Ishikawa (cell line): ENCODE data around the gene JMJD4.

Experiments
- EGR1 ChIP-seq: IDR thresholded peaks from 2 replicates; pipeline ENCODE4 v1.6.1; 2012
- TCF12 ChIP-seq: IDR thresholded peaks from 2 replicates; pipeline ENCODE4 v1.6.1; 2012; ENCODE audit warnings: low read depth

- TF ChIP-seq TCF12 (no peak), EGR1 (no peak)
These were observed 27.3 kb downstream of the JMJD4 start for GRCh38 chr1:227707846-227708245.
